ENCODE measurements around the gene FIGNL1.

The FIGNL1 gene

GRCh38 chr7:50412973-50413372 lies 37.2 kb downstream of the FIGNL1 start:
- no peaks in the 10 kb centered on the region for H3K79me2 ChIP-seq (ENCODE audit: low read length)
- H3K4me3 ChIP-seq (ENCODE audit: low read length), result no peak overlapping the region
- no peak overlapping the region for H3K9ac ChIP-seq (ENCODE audit: low read length)
- no peaks in the 10 kb centered on the region for H4K20me1 ChIP-seq (ENCODE audit: insufficient read depth, low read length)
- no peaks in the 10 kb centered on the region for H3K9me3 ChIP-seq (ENCODE audit: insufficient read depth, low read length)
- H3K27me3 ChIP-seq (ENCODE audit: low read depth, low read length), result no peaks in the 10 kb centered on the region
- H3K4me1 ChIP-seq (ENCODE audit: low read length), result peaks cover 94% of the 10 kb centered on the region
- peak overlapping the region; percentile 33 for H3K4me2 ChIP-seq (ENCODE audit: low read length)
- 0 out of 2 replicates have a peak overlapping the region, but pooled peaks have one; percentile 0 for H3K27ac ChIP-seq (ENCODE audit: low read length)
- H2AFZ ChIP-seq (ENCODE audit: low read depth, low read length), result no peak overlapping the region
- TF ChIP-seq CTCF (IDR thresholded peaks at IDR 0.05; ENCODE audit: low read depth, low read length), result no peak
- TF ChIP-seq EZH2phosphoT487 (IDR thresholded peaks at IDR 0.05; ENCODE audit: low read depth), result no peak
- no peaks in the 10 kb centered on the region for H3K36me3 ChIP-seq (replicated peaks; ENCODE audit: low read depth, low read length)

- H3K4me1 ChIP-seq (ENCODE audit: low read length), result peaks cover 94% of the 10 kb centered on the region
- H3K79me2 ChIP-seq (ENCODE audit: low read length), result no peaks in the 10 kb centered on the region
- H2AFZ ChIP-seq (ENCODE audit: low read depth, low read length), result no peak overlapping the region
- H4K20me1 ChIP-seq (ENCODE audit: insufficient read depth, low read length), result no peaks in the 10 kb centered on the region
- peak overlapping the region; percentile 59 for H3K4me3 ChIP-seq (ENCODE audit: low read length)
- H3K27me3 ChIP-seq (ENCODE audit: low read depth, low read length), result no peaks in the 10 kb centered on the region
- no peak for TF ChIP-seq EZH2phosphoT487 (IDR thresholded peaks at IDR 0.05; ENCODE audit: low read depth)
- no peak for TF ChIP-seq CTCF (IDR thresholded peaks at IDR 0.05; ENCODE audit: low read depth, low read length)
- no peaks in the 10 kb centered on the region for H3K36me3 ChIP-seq (replicated peaks; ENCODE audit: low read depth, low read length)
- peak overlapping the region; percentile 97 for H3K27ac ChIP-seq (ENCODE audit: low read length)
- no peaks in the 10 kb centered on the region for H3K9me3 ChIP-seq (ENCODE audit: insufficient read depth, low read length)
- peak overlapping the region; percentile 71 for H3K9ac ChIP-seq (ENCODE audit: low read length)
- H3K4me2 ChIP-seq (ENCODE audit: low read length), result peak overlapping the region; percentile 73
These were observed 38.8 kb downstream of the FIGNL1 start for GRCh38 chr7:50411332-50411731.

- Histone ChIP-seq H3K27me3 (ENCODE audit: low read depth, low read length) (no peaks in the 10 kb centered on the region), H3K4me2 (ENCODE audit: low read length) (peak overlapping the region; percentile 73), H3K79me2 (ENCODE audit: low read length) (0 out of 2 replicates have a peak, but pooled peaks cover under 1% of the 10 kb centered on the region), H3K4me1 (ENCODE audit: low read length) (peaks cover 94% of the 10 kb centered on the region), H3K4me3 (ENCODE audit: low read length) (peak overlapping the region; percentile 59), H3K27ac (ENCODE audit: low read length) (peak overlapping the region; percentile 97), H3K9me3 (ENCODE audit: insufficient read depth, low read length) (no peaks in the 10 kb centered on the region), H2AFZ (ENCODE audit: low read depth, low read length) (no peak overlapping the region), H3K36me3 (replicated peaks; ENCODE audit: low read depth, low read length) (peaks cover under 1% of the 10 kb centered on the region), H3K9ac (ENCODE audit: low read length) (peak overlapping the region; percentile 71), H4K20me1 (ENCODE audit: insufficient read depth, low read length) (peaks cover under 1% of the 10 kb centered on the region; the same call in 1 of the 2 replicates)
- TF ChIP-seq EZH2phosphoT487 (IDR thresholded peaks at IDR 0.05; ENCODE audit: low read depth) (no peak), CTCF (IDR thresholded peaks at IDR 0.05; ENCODE audit: low read depth, low read length) (no peak)
These were observed 40.0 kb downstream of the FIGNL1 start for GRCh38 chr7:50409856-50410745.

- peaks cover 19% of the 10 kb centered on the region for H4K20me1 ChIP-seq (ENCODE audit: insufficient read depth, low read length)
These were observed 43.2 kb downstream of the FIGNL1 start for GRCh38 chr7:50406935-50407334.

More at GRCh38 chr7:50406935-50407334, 43.2 kb downstream of the FIGNL1 start:
- peak overlapping the region; percentile 6 for H3K4me2 ChIP-seq (ENCODE audit: low read length)
- H3K27me3 ChIP-seq (ENCODE audit: low read depth, low read length), result no peaks in the 10 kb centered on the region
- H3K4me3 ChIP-seq (ENCODE audit: low read length), result no peak overlapping the region
- peaks cover 20% of the 10 kb centered on the region; the same call in 1 of the 2 replicates for H3K79me2 ChIP-seq (ENCODE audit: low read length)
- H3K27ac ChIP-seq (ENCODE audit: low read length), result peak overlapping the region; percentile 15
- H3K36me3 ChIP-seq (replicated peaks; ENCODE audit: low read depth, low read length), result peaks cover 29% of the 10 kb centered on the region
- H3K9ac ChIP-seq (ENCODE audit: low read length), result no peak overlapping the region
- no peak for TF ChIP-seq CTCF (IDR thresholded peaks at IDR 0.05; ENCODE audit: low read depth, low read length)
- TF ChIP-seq EZH2phosphoT487 (IDR thresholded peaks at IDR 0.05; ENCODE audit: low read depth), result no peak
- H2AFZ ChIP-seq (ENCODE audit: low read depth, low read length), result no peak overlapping the region
- H3K9me3 ChIP-seq (ENCODE audit: insufficient read depth, low read length), result no peaks in the 10 kb centered on the region
- H3K4me1 ChIP-seq (ENCODE audit: low read length), result peaks cover 94% of the 10 kb centered on the region
